Neutrophil (primary cell): ENCODE data around the gene WNK3.

Experiments used
- H3K27ac ChIP-seq: fragments of 200-600 bp; sonication (generic); 2 replicates; pipeline ENCODE4 v1.5.1; 2016; ENCODE audit warnings: mild to moderate bottlenecking, moderate library complexity
- H3K27me3 ChIP-seq: fragments of 200-600 bp; sonication (generic); 2 replicates; pipeline ENCODE4 v1.6.0; 2016; ENCODE audit warnings: mild to moderate bottlenecking
- H3K36me3 ChIP-seq: fragments of 200-600 bp; sonication (generic); 2 replicates; pipeline ENCODE4 v1.5.1; 2017
- H3K4me1 ChIP-seq, 2 experiments: fragments of 200-600 bp in 1 of 2; sonication (generic) in 1 of 2; 1 replicate in 1 of 2; 2 replicates in 1 of 2; pipeline versions ENCODE4 v1.5.1 to v1.6.1; 2013 to 2016; ENCODE audit warnings: low read depth in 1 of 2, low read length in 1 of 2, mild to moderate bottlenecking in 1 of 2, moderate library complexity in 1 of 2; ENCODE audit not compliant: control insufficient read depth in 1 of 2, insufficient read depth in 1 of 2
- H3K4me3 ChIP-seq, 2 experiments: fragments of 200-600 bp in 1 of 2; sonication (generic) in 1 of 2; 1 replicate in 1 of 2; 2 replicates in 1 of 2; pipeline ENCODE4 v1.5.1; 2013 to 2016; ENCODE audit warnings: low read depth in 1 of 2, low read length in 1 of 2, mild to moderate bottlenecking in 1 of 2, moderate library complexity in 1 of 2
- H3K9me3 ChIP-seq: fragments of 200-600 bp; sonication (generic); 2 replicates; pipeline ENCODE4 v1.5.1; 2016
- TF ChIP-seq, protein P1 (sequence below): fragments of 200-600 bp; sonication (generic); IDR thresholded peaks from 2 replicates; pipeline ENCODE4 v1.5.1; 2016; ENCODE audit warnings: antibody characterized with exemption

The WNK3 gene

DNA sequence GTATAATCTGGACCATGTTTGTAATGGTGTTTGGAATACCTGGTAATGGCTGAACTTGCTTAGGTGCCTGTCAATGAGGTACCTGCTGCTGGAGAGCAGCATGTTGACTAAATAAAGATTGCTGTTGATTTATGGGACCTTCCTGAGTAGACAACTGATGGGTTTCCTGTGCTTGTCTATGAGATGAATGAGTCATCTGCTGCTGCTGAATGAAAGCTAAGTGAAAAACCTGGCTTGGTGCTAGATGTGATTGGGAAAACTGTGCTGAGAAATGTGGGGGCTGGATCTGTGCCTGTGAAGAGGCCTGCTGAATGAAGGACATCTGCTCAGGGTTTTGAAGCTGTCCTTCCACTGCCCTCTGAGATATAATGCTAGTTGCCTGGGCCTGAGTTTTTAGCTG lies 69.6 kb downstream of the WNK3 start:
- no peaks in the 10 kb centered on the region for H3K4me1 ChIP-seq
- no peak overlapping the region for H3K27ac ChIP-seq
- TF ChIP-seq, protein P1, sequence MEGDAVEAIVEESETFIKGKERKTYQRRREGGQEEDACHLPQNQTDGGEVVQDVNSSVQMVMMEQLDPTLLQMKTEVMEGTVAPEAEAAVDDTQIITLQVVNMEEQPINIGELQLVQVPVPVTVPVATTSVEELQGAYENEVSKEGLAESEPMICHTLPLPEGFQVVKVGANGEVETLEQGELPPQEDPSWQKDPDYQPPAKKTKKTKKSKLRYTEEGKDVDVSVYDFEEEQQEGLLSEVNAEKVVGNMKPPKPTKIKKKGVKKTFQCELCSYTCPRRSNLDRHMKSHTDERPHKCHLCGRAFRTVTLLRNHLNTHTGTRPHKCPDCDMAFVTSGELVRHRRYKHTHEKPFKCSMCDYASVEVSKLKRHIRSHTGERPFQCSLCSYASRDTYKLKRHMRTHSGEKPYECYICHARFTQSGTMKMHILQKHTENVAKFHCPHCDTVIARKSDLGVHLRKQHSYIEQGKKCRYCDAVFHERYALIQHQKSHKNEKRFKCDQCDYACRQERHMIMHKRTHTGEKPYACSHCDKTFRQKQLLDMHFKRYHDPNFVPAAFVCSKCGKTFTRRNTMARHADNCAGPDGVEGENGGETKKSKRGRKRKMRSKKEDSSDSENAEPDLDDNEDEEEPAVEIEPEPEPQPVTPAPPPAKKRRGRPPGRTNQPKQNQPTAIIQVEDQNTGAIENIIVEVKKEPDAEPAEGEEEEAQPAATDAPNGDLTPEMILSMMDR, result no peak
- H3K36me3 ChIP-seq, result no peaks in the 10 kb centered on the region
- no peaks in the 10 kb centered on the region for H3K27me3 ChIP-seq
- H3K9me3 ChIP-seq, result no peaks in the 10 kb centered on the region
- no peak overlapping the region for H3K4me3 ChIP-seq

DNA sequence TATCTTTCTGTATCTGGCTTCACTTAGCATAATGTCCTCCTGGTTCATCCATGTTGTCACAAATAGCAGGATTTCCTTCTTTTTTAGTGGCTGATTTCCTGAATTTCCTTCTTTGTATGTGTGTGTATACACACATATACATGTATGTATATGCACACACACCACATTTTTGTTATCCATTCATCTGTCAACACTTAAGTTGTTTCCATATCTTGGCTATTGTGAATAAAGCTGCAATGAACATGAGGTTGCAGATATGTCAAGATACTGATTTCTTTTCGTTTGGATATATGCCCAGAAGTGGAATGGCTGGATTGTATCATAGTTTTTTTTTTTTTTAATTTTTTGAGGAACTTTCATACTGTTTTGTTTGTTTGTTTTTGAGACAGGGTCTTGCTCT lies 76.2 kb downstream of the WNK3 start:
- Histone ChIP-seq H3K4me1 (no peaks in the 10 kb centered on the region), H3K9me3 (no peaks in the 10 kb centered on the region), H3K4me3 (no peak overlapping the region), H3K36me3 (no peaks in the 10 kb centered on the region), H3K27me3 (no peaks in the 10 kb centered on the region), H3K27ac (no peak overlapping the region)
- TF ChIP-seq, protein P1, result no peak

DNA sequence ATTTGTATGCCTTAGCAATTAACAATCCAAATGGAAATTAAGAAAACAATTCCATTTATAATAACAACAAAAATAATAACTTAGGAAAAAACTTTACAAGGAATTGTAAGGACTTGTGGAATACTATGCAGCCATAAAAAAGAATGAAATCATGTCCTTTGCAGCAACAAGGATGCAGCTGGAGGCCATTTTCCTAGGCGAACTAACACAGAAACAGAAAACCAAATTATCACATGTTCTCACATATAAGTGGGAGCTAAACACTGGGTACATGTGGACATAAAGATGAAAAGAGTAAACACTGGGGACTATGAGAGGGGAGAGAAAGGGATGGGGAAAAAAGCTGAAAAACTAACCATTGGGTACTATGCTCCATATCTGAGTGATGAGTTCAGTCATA lies 77.4 kb downstream of the WNK3 start:
- Histone ChIP-seq H3K4me1 (no peaks in the 10 kb centered on the region), H3K36me3 (no peaks in the 10 kb centered on the region), H3K27me3 (no peaks in the 10 kb centered on the region), H3K27ac (no peak overlapping the region), H3K4me3 (no peak overlapping the region), H3K9me3 (no peaks in the 10 kb centered on the region)
- TF ChIP-seq, protein P1, result no peak

DNA sequence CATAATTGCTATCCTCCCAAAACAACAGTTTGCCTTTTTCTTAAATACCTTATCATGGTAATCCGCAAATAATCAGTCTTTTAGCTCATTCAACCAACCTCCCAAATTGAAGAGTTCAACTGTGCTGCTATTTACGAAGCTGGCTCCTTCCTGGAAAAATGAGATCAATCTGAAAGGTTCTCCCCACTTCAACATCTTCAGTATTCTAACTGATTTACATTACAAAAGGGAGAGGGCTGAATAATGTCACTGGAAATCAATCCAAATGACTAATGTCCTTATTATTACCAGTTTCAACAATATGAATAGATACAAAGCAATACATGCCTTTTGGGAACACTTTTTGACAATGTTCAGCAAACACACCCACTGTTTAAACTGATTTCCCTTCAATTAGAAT lies 86.2 kb downstream of the WNK3 start:
- TF ChIP-seq, protein P1, result no peak
- no peak overlapping the region for H3K27ac ChIP-seq
- no peak overlapping the region for H3K4me3 ChIP-seq

DNA sequence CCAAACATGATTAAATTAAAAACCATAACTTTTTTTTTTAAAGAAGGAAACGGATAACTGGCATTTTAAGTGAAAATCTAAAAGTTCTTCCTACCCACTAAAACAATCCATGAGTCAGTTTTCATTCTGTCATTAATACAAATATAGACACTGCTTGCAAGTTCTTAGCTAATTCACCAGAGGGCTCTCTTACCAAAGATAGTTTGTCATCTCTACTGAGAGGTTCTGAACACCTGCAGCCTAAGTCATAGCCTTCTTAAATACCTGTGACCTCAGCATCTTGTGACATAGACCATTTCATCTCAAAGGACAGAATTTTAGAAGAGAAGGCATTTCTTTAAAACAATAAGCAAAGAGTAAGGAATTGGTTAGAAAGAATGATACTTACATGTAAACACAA lies 109.5 kb downstream of the WNK3 start:
- Histone ChIP-seq H3K4me1 (no peaks in the 10 kb centered on the region), H3K27ac (no peak overlapping the region), H3K27me3 (no peaks in the 10 kb centered on the region), H3K4me3 (no peak overlapping the region), H3K36me3 (no peaks in the 10 kb centered on the region), H3K9me3 (no peaks in the 10 kb centered on the region)
- TF ChIP-seq, protein P1, result no peak

More for the DNA sequence above, 86.2 kb downstream of the WNK3 start:
- Histone ChIP-seq H3K9me3 (no peaks in the 10 kb centered on the region), H3K36me3 (no peaks in the 10 kb centered on the region), H3K4me1 (no peaks in the 10 kb centered on the region), H3K27me3 (no peaks in the 10 kb centered on the region)

DNA sequence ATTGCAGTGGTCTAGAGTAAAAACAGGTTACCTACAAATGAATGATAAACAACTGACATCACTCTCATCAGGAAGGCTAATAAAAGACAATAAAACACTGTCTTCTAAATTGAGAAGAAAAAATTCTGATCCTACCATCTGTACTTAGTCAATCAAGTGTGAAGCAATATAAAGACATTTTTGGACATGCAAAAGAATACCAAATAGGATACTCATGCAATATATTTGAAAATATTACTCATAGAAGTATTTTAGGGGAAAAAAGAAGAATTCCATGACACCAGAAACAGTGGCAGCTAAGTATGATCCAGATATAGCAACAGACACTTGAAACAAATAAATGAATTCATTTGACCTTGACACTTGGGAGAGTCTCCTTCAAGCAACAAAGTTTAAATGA lies 111.0 kb downstream of the WNK3 start:
- Histone ChIP-seq H3K27me3 (no peaks in the 10 kb centered on the region), H3K4me3 (no peak overlapping the region), H3K4me1 (no peaks in the 10 kb centered on the region), H3K27ac (no peak overlapping the region), H3K36me3 (no peaks in the 10 kb centered on the region), H3K9me3 (no peaks in the 10 kb centered on the region)
- TF ChIP-seq, protein P1, result no peak
